ENCODE results near the gene TMEFF1.

The TMEFF1 gene

DNA sequence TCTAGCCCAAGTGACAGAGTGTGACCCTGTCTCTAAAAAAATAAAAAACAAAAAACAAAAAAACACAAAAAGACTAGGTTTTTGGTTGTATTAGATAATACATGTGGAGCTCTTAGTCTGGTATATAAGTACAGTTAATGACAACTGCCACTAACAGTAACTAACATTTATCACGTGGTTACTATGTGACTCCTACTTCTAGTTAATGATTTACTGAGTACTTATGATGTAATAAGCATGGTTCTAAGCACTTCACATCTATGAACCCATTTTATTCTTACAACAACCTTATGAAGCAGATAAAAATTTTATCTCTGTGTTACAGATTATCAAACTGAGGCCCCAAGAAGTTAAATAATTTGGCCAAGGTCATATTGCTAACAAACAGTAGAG is 6.1 kb upstream of the TMEFF1 start:
- no peak overlapping the region for H3K27ac ChIP-seq
- no peak for TF ChIP-seq ZFX (IDR thresholded peaks at IDR 0.05)
- TF ChIP-seq, protein P1, sequence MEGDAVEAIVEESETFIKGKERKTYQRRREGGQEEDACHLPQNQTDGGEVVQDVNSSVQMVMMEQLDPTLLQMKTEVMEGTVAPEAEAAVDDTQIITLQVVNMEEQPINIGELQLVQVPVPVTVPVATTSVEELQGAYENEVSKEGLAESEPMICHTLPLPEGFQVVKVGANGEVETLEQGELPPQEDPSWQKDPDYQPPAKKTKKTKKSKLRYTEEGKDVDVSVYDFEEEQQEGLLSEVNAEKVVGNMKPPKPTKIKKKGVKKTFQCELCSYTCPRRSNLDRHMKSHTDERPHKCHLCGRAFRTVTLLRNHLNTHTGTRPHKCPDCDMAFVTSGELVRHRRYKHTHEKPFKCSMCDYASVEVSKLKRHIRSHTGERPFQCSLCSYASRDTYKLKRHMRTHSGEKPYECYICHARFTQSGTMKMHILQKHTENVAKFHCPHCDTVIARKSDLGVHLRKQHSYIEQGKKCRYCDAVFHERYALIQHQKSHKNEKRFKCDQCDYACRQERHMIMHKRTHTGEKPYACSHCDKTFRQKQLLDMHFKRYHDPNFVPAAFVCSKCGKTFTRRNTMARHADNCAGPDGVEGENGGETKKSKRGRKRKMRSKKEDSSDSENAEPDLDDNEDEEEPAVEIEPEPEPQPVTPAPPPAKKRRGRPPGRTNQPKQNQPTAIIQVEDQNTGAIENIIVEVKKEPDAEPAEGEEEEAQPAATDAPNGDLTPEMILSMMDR (conservative IDR thresholded peaks at IDR 0.05): no peak

DNA sequence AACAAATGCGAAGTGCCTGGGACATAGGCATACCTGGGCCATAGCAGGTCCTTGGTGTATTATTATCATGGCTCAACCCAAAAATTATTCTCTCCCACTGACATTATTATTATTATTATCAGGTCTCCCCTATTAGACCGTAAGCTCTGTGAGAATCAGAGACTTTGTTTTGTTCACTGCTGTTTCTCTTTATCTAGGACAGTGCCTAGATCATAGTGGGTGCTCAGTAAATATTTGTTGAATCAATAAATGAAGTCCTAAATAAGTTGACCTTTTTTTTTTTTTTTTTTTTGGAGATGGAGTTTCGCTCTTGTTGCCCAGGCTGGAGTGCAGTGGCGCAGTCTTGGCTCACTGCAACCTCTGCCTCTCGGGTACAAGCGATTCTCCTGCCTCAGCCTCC is 4.9 kb upstream of the TMEFF1 start:
- no peak for TF ChIP-seq ZFX (IDR thresholded peaks at IDR 0.05)
- TF ChIP-seq, protein P1 (conservative IDR thresholded peaks at IDR 0.05): no peak

DNA sequence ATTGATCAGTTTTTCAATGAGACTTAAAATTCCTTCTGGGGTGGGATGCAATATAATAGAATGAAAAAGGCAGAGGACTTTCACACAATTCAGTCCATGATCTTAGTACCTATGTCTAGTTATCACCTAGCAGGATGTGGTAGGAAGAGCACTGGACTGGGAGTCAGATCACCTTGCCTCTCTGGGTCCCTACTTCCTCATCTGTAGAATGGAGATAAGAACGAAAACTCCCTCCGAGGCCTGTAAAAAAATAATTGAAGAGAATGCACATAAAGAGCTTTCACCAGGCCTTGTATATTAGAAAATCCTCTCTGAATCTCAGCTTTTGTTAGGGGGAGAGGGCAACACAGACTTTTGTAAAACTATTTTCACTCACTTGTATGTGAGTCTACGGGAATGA is 681 bp upstream of the TMEFF1 start:
- no peak overlapping the region for H3K27ac ChIP-seq
- TF ChIP-seq, protein P1 (conservative IDR thresholded peaks at IDR 0.05): no peak
- TF ChIP-seq ZFX (IDR thresholded peaks at IDR 0.05): no peak

More for the DNA sequence above, 4.9 kb upstream of the TMEFF1 start:
- no peak overlapping the region for H3K27ac ChIP-seq

DNA sequence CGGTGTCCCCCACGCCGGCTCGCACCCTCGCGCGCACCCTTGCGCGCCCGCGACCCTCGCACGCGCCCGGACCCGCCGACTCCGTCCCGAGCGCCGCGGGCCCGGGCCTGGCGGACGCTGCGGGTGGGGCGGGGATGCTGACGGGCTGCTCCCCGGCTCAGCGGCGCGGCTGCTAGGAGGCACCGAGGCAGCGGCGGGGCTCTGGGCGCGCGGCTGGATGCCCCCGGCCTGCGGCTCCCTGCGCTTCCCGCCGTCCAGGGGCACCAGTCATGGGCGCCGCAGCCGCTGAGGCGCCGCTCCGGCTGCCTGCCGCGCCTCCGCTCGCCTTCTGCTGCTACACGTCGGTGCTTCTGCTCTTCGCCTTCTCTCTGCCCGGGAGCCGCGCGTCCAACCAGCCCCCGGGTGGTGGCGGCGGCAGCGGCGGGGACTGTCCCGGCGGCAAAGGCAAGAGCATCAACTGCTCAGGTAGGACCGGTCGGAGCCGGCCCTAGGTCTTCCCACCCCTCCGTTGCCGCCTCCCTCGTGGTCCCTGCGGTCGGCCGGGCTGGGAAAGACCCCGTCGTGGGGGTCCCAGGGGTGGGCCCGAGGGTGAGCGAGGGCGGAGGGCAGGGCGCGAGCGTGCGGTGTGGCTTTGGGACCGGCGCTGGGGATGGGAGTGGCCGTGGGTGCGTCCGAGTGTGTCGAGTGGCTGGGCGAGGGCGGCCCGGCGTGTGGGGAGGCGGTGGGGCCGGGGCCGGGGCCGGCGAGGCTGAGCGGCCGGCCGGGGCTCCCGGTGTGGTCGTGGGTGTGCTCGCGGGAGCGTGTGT is 530 bp downstream of the TMEFF1 start:
- no peak overlapping the region for H3K27ac ChIP-seq
- TF ChIP-seq, protein P1 (conservative IDR thresholded peaks at IDR 0.05): no peak
- TF ChIP-seq ZFX (IDR thresholded peaks at IDR 0.05): no peak

DNA sequence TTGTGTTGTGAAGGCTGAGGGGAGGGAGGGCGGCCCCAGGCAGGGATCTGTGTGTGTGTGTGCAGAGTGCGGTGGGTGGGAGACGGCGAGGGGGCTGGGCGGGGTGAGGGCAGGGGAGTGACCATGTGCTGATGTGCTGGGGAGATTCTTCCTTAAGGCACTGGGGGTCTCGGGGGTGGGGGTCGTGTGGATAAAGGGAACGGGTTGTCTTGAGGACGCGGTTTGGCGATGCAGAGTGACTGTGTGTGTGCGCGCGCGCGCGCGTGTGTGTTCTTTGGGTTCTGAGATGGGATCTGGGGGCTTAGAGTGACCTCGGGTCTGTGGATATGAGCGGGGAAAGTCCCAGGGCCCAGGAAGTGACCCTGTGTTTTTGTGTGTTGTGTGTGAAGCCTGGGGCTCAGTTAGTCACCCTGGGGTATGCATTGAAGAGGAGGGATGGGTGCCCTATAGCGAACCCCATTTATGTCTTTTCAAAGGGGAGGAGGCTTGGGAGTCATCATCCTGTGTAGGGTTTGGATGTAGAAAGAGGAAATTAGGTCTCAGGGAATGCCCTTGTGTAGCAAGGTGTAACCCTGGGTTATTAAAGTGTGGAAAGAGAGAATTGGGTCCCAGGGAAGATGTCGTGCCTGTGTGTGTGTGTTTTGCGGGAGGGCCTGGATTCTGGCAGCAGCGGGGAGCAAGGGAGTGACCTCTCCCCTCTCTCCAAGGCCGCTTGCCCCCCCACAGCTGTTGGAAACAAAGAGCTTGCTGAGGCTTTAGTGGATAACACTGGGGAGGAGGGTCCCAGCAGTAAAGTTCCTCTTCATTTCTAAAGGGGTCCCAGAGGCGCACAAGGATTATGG is 1.4 kb downstream of the TMEFF1 start:
- no peak overlapping the region for H3K27ac ChIP-seq
- TF ChIP-seq, protein P1 (conservative IDR thresholded peaks at IDR 0.05): no peak
- no peak for TF ChIP-seq ZFX (IDR thresholded peaks at IDR 0.05)

DNA sequence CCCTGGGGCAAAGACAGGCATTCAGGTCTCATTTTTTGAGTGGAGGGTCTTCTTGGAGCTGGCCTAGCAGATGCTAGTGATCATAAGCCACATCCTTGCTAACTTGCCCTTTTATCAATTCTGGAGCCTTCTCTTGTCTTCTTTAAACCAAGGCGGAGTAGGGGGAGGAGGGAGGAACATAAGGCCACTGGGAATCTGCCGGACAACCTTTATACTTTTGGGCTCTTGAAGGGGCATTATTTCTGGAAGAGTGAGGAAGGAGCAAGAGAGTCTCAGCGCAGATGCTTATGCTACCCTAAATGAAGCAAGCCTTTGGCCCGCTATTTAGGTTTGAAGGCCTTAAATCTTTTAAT is 2.0 kb downstream of the TMEFF1 start:
- no peak for TF ChIP-seq ZFX (IDR thresholded peaks at IDR 0.05)
- TF ChIP-seq, protein P1 (conservative IDR thresholded peaks at IDR 0.05): no peak
- no peak overlapping the region for H3K27ac ChIP-seq

DNA sequence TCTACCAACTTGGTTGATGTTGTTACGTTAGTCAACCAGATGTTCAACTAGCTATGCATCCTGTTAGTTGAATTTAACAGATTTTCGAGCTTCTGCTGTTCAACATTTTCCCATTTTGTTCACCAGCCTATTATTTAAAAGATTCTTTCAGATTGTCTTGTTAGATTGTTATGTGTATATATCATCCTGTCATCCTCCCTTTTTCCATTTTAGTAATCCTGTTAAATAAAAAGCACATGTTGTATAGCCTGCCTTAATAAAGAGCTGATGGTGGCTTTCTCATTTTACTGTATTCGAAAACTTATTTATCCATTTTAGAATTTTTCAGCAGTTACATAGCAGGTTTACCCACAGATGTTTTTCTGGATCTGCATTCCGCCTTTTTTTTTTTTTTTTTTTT is 4.3 kb downstream of the TMEFF1 start:
- no peak overlapping the region for H3K27ac ChIP-seq
- TF ChIP-seq, protein P1 (conservative IDR thresholded peaks at IDR 0.05): no peak

Measured in C4-2B (cell line).